NCI-H2171 (cell line): ENCODE data around the gene LCE1F.
A peak's percentile ranks its signal among the peaks of the same experiment; 100 is the strongest.

Experiments used
- DNase-seq: peaks from one replicate; lab custom pipeline; 2025; lab: John Stamatoyannopoulos, UW

Gene LCE1F

GRCh38 chr1:152774875-152775274 is at the start of gene LCE1F:
Gene LCE1F, plus strand, starts transcription at chr1:152775140. Its CDS starts 1,232 bp downstream, at chr1:152776372.
- DNase-seq, result no peak

GRCh38 chr1:152725261-152725660 is 49.7 kb upstream of the LCE1F start:
- DNase-seq, result no peak

- DNase-seq, result no peak
These were observed 46.0 kb upstream of the LCE1F start for GRCh38 chr1:152728986-152729385.

- DNase-seq, result no peak
These were observed 39.3 kb upstream of the LCE1F start for GRCh38 chr1:152735648-152736047.

- DNase-seq, result no peak
These were observed 36.9 kb upstream of the LCE1F start for GRCh38 chr1:152737997-152738396.

- no peak for DNase-seq
These were observed 35.1 kb upstream of the LCE1F start for GRCh38 chr1:152739841-152740240.

GRCh38 chr1:152741656-152742055 is 33.3 kb upstream of the LCE1F start:
- DNase-seq, result no peak

GRCh38 chr1:152743371-152744145 is 31.4 kb upstream of the LCE1F start:
- DNase-seq, result no peak

- DNase-seq, result peak; percentile 2
These were observed 29.6 kb upstream of the LCE1F start for GRCh38 chr1:152745289-152745704.

GRCh38 chr1:152745765-152746444 is 29.0 kb upstream of the LCE1F start:
- DNase-seq, result no peak

- DNase-seq, result no peak
These were observed 27.1 kb upstream of the LCE1F start for GRCh38 chr1:152747831-152748230.

- DNase-seq, result no peak
These were observed 22.7 kb upstream of the LCE1F start for GRCh38 chr1:152752225-152752624.

GRCh38 chr1:152753586-152753985 is 21.4 kb upstream of the LCE1F start:
- no peak for DNase-seq

GRCh38 chr1:152756872-152757271 is 18.1 kb upstream of the LCE1F start:
- no peak for DNase-seq

- DNase-seq, result no peak
These were observed 17.2 kb upstream of the LCE1F start, which contains the start of gene KPRP for GRCh38 chr1:152757747-152758146. Gene KPRP, plus strand, starts transcription at chr1:152758025. Its CDS starts 1,564 bp downstream, at chr1:152759589.

GRCh38 chr1:152758636-152759035 is 16.3 kb upstream of the LCE1F start:
- DNase-seq, result no peak

- DNase-seq, result no peak
These were observed 15.3 kb upstream of the LCE1F start for GRCh38 chr1:152759453-152760173.

GRCh38 chr1:152760551-152761190 is 14.3 kb upstream of the LCE1F start:
- DNase-seq, result no peak

GRCh38 chr1:152761609-152762213 is 13.2 kb upstream of the LCE1F start:
- DNase-seq, result no peak

- no peak for DNase-seq
These were observed 6.0 kb upstream of the LCE1F start for GRCh38 chr1:152768847-152769533.

- no peak for DNase-seq
These were observed 4.5 kb upstream of the LCE1F start for GRCh38 chr1:152770411-152770810.
